HEK293 (cell line): ENCODE results near the gene COMMD7.

Experiments used
- BCL11A ChIP-seq: fragments of 450-650 bp; formaldehyde crosslinking; IDR thresholded peaks from 2 replicates; pipeline ENCODE4 v1.5.1; 2016; ENCODE audit warnings: low read depth, missing biosample characterization, missing genetic modification characterization
- HOXC10 ChIP-seq: sonication (generic); formaldehyde crosslinking; IDR thresholded peaks from 2 replicates; pipeline ENCODE4 v1.8.1; 2023; ENCODE audit warnings: mild to moderate bottlenecking, missing genetic modification reagents
- KLF16 ChIP-seq: fragments of 450-650 bp; formaldehyde crosslinking; IDR thresholded peaks from 2 replicates; pipeline ENCODE4 v1.5.1; 2017; ENCODE audit warnings: missing biosample characterization, missing genetic modification characterization
- KLF9 ChIP-seq: fragments of 450-650 bp; formaldehyde crosslinking; IDR thresholded peaks from 2 replicates; pipeline ENCODE4 v1.5.1; 2016; ENCODE audit warnings: missing biosample characterization, missing genetic modification characterization, low read depth
- SALL2 ChIP-seq: fragments of 450-650 bp; formaldehyde crosslinking; IDR thresholded peaks from 2 replicates; pipeline ENCODE4 v1.5.0; 2017; ENCODE audit warnings: missing biosample characterization, mild to moderate bottlenecking, missing genetic modification characterization, borderline replicate concordance
- SP2 ChIP-seq: fragments of 450-650 bp; formaldehyde crosslinking; IDR thresholded peaks from 2 replicates; pipeline ENCODE4 v1.5.1; 2016; ENCODE audit warnings: missing biosample characterization, missing genetic modification characterization
- WT1 ChIP-seq: fragments of 450-650 bp; formaldehyde crosslinking; IDR thresholded peaks from 2 replicates; pipeline ENCODE4 v1.5.1; 2016; ENCODE audit warnings: missing biosample characterization, missing genetic modification characterization
- YY1 ChIP-seq: fragments of 450-650 bp; formaldehyde crosslinking; IDR thresholded peaks from 2 replicates; pipeline ENCODE4 v1.5.1; 2018; ENCODE audit warnings: missing biosample characterization, missing genetic modification characterization
- ZBTB48 ChIP-seq: fragments of 450-650 bp; formaldehyde crosslinking; IDR thresholded peaks from 2 replicates; pipeline ENCODE4 v1.5.1; 2016; ENCODE audit warnings: missing biosample characterization, missing genetic modification characterization
- ZNF114 ChIP-seq: fragments of 450-650 bp; formaldehyde crosslinking; IDR thresholded peaks from 2 replicates; pipeline ENCODE4 v1.5.0; 2017; ENCODE audit warnings: missing biosample characterization, missing genetic modification characterization
- ZNF146 ChIP-seq: fragments of 450-650 bp; formaldehyde crosslinking; IDR thresholded peaks from 2 replicates; pipeline ENCODE4 v1.5.1; 2016; ENCODE audit warnings: missing biosample characterization, missing genetic modification characterization
- ZNF2 ChIP-seq: fragments of 450-650 bp; formaldehyde crosslinking; IDR thresholded peaks from 2 replicates; pipeline ENCODE4 v1.5.1; 2016; ENCODE audit warnings: missing biosample characterization, missing genetic modification characterization
- ZNF302 ChIP-seq: fragments of 450-650 bp; formaldehyde crosslinking; IDR thresholded peaks from 2 replicates; pipeline ENCODE4 v1.5.1; 2016; ENCODE audit warnings: missing biosample characterization, missing genetic modification characterization, low read depth
- ZNF335 ChIP-seq: fragments of 450-650 bp; formaldehyde crosslinking; conservative IDR thresholded peaks from 2 replicates; pipeline ENCODE4 v1.5.1; 2016; ENCODE audit warnings: missing biosample characterization, missing genetic modification characterization
- ZNF585B ChIP-seq: fragments of 450-650 bp; formaldehyde crosslinking; IDR thresholded peaks from 2 replicates; pipeline ENCODE4 v1.5.1; 2016; ENCODE audit warnings: missing biosample characterization, missing genetic modification characterization
- TF ChIP-seq, protein P1 (sequence below): fragments of 450-650 bp; formaldehyde crosslinking; IDR thresholded peaks from 2 replicates; pipeline ENCODE4 v1.5.1; 2016; ENCODE audit warnings: missing biosample characterization, missing genetic modification characterization

Gene COMMD7

DNA sequence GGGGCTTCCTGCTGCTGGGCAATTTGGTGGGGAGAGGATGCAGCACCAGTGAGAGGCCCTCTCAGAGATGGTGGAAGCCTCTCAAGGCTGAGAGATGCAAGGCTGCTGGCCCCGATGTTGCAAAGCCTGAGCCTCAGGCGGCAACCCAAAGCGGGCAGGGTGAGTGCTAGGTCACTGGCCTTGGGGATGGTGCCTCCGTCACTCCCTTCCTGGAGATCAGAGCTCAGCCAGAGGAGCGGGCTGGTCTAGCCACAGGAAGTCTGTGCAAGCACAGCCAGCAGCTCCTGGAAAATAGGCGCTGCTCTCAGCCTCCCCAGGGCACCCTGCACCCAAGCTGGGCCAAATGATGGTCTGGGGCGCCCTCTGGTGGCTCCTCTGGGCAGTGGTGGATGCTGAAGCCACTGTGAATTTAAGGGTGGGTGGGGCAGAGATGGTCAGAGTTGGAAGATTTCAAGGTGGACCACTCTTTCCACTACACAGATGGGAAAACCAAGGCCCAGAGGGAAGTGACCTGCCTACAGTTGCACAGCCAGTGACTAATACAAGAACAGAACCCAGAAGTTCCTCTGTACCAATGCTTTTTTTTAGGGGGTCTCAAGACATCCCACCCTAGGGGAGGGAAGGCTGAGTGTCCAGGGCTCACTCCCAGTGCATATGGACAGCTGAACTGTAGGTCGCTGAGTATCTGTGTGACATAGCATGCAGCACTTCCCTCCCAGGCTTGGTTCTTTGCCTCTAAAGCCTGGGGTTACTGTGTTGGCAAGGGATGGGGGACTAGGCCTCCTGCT lies 90.3 kb downstream of the COMMD7 start (continued):
- TF ChIP-seq, protein P1, sequence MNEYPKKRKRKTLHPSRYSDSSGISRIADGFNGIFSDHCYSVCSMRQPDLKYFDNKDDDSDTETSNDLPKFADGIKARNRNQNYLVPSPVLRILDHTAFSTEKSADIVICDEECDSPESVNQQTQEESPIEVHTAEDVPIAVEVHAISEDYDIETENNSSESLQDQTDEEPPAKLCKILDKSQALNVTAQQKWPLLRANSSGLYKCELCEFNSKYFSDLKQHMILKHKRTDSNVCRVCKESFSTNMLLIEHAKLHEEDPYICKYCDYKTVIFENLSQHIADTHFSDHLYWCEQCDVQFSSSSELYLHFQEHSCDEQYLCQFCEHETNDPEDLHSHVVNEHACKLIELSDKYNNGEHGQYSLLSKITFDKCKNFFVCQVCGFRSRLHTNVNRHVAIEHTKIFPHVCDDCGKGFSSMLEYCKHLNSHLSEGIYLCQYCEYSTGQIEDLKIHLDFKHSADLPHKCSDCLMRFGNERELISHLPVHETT (tag by site-specific recombination): 0 out of 2 replicates have a peak, but pooled peaks have one; percentile 15
- TF ChIP-seq YY1 (tag by site-specific recombination) (no peak), ZNF302 (tag by site-specific recombination) (no peak), ZNF2 (tag by site-specific recombination) (peak; percentile 40; the same call in 1 of the 2 replicates), ZNF146 (no peak), KLF9 (tag by site-specific recombination) (peak; percentile 61), KLF16 (tag by site-specific recombination) (no peak), BCL11A (tag by site-specific recombination) (no peak), SALL2 (tag by site-specific recombination) (no peak), ZNF585B (no peak), SP2 (tag by site-specific recombination) (no peak), ZBTB48 (no peak), HOXC10 (CRISPR knock-in tag) (no peak), WT1 (tag by site-specific recombination) (no peak), ZNF335 (no peak), ZNF114 (no peak)
